Esophagus squamous epithelium (tissue), 5 donors: Measurements from ENCODE around the gene OBSCN. TPM values are rescaled to one million over a fixed set of nuclear protein-coding genes. Genes with fewer than 3 reads are reported as not detected.

Experiments
- DNase-seq: peaks from one replicate; lab custom pipeline; 2025; lab: John Stamatoyannopoulos, UW
- H3K27ac ChIP-seq, 4 donors: fragments of 200-600 bp; sonication (generic); one replicate each; pipeline ENCODE4 v1.5.1; 2016 to 2019; ENCODE audit warnings: mild to moderate bottlenecking in 1 of 4
- H3K27me3 ChIP-seq, 4 donors: fragments of 200-600 bp; sonication (generic); 1 replicate in 3 of 4; 2 replicates in 1 of 4; pipeline versions ENCODE4 v1.5.1 to v1.6.0; 2017 to 2021; ENCODE audit warnings: antibody characterized with exemption in 1 of 4
- H3K36me3 ChIP-seq, 3 donors: fragments of 200-600 bp; sonication (generic); one replicate each; pipeline ENCODE4 v1.5.1; 2016 to 2019
- H3K4me1 ChIP-seq, 3 donors: fragments of 200-600 bp; sonication (generic); one replicate each; pipeline ENCODE4 v1.5.1; 2017 to 2019
- H3K4me3 ChIP-seq, 4 donors: fragments of 200-600 bp; sonication (generic); 1 replicate in 3 of 4; 2 replicates in 1 of 4; pipeline ENCODE4 v1.5.1; 2016 to 2019; ENCODE audit warnings: mild to moderate bottlenecking in 2 of 4, moderate library complexity in 1 of 4
- H3K9me3 ChIP-seq, 3 donors: fragments of 200-600 bp; sonication (generic); one replicate each; pipeline ENCODE4 v1.5.1; 2016 to 2019
- CTCF ChIP-seq, 6 experiments: fragments of 450-650 bp in 4 of 6; fragments of 200-600 bp in 2 of 6; sonication (generic) in 2 of 6; IDR thresholded peaks; one replicate each; pipeline ENCODE4 v1.5.1; 2016 to 2019; ENCODE audit warnings: antibody characterized with exemption in 6 of 6, mild to moderate bottlenecking in 4 of 6, moderate library complexity in 4 of 6
- POLR2A ChIP-seq, 4 donors: fragments of 450-650 bp; IDR thresholded peaks; one replicate each; pipeline ENCODE4 v1.6.1; 2017; ENCODE audit warnings: antibody characterized with exemption in 4 of 4, mild to moderate bottlenecking in 4 of 4, moderate library complexity in 3 of 4
- WGBS, 2 donors: methylation state at CpG; one replicate each; pipeline ENCODE4 v1.1.5; 2018; 5-methylcytosine and 5-hydroxymethylcytosine counted together
- intact Hi-C: fragments of 100-400 bp; cut with DNase I; formaldehyde crosslinking; loops from one replicate; pipeline ENCODE4 v1.15.0; 2022
- total RNA-seq, 4 donors: library from RNA; depleted of rRNA; stranded (reverse); fragments of >200 nt; gene quantifications; one replicate each; pipeline ENCODE4 v1.1.0, GENCODE V29; 2016
- donor health status: DM: yes; HTN: yes; CAD: no.

OBSCN gene
- total RNA-seq, 4 donors from 2014 or later: 4.0 to 53.2 (median 13.8) TPM

- H3K4me3 ChIP-seq: no peak overlapping the region
- peaks cover 0 to 17% (median 0%) of the 10 kb centered on the region in 3 donors for H3K4me1 ChIP-seq
- H3K9me3 ChIP-seq: no peaks in the 10 kb centered on the region
- H3K36me3 ChIP-seq: no peaks in the 10 kb centered on the region
- WGBS, 2 donors: 57% methylated on average over 1 of the region's 15 CpGs; no CpG with 5 or more reads in 1 of the 2 donors
- no peak overlapping the region for H3K27ac ChIP-seq
- TF ChIP-seq CTCF (IDR thresholded peaks at IDR 0.05) (no peak), POLR2A (IDR thresholded peaks at IDR 0.05) (no peak)
- DNase-seq: no peak
- intact Hi-C loops: no loop called here
- peaks cover 0 to 11% (median 0%) of the 10 kb centered on the region in 4 donors for H3K27me3 ChIP-seq
Measured at GRCh38 chr1:228368801-228369607, 161.2 kb downstream of the OBSCN start.

- intact Hi-C loops: no loop called here
- TF ChIP-seq POLR2A (IDR thresholded peaks at IDR 0.05) (no peak), CTCF (IDR thresholded peaks at IDR 0.05) (no peak)
- H3K4me1 ChIP-seq: peaks cover 3 to 25% (median 4%) of the 10 kb centered on the region in 3 donors
- H3K27ac ChIP-seq: no peak overlapping the region
- H3K36me3 ChIP-seq: no peaks in the 10 kb centered on the region
- H3K4me3 ChIP-seq: no peak overlapping the region
- 86 to 92% methylated on average over 1 to 2 of the region's 18 CpGs for WGBS, 2 donors
- peaks cover 0 to 11% (median 0%) of the 10 kb centered on the region in 4 donors for H3K27me3 ChIP-seq
- no peaks in the 10 kb centered on the region for H3K9me3 ChIP-seq
- no peak for DNase-seq
Measured at GRCh38 chr1:228369608-228370438, 162.0 kb downstream of the OBSCN start.

- Histone ChIP-seq H3K27ac (no peak overlapping the region), H3K27me3 (peaks cover 0 to 9% (median 0%) of the 10 kb centered on the region in 4 donors), H3K4me3 (no peak overlapping the region), H3K4me1 (peaks cover 3 to 31% (median 9%) of the 10 kb centered on the region in 3 donors), H3K36me3 (no peaks in the 10 kb centered on the region), H3K9me3 (no peaks in the 10 kb centered on the region)
- DNase-seq: no peak
- TF ChIP-seq POLR2A (IDR thresholded peaks at IDR 0.05): no peak
- no peak for TF ChIP-seq CTCF (IDR thresholded peaks at IDR 0.05)
- WGBS, 2 donors: 96 to 100% methylated on average over 1 to 4 of the region's 10 CpGs
- intact Hi-C loops: no loop called here
Measured at GRCh38 chr1:228370439-228370940, 162.6 kb downstream of the OBSCN start.

- H3K36me3 ChIP-seq: no peaks in the 10 kb centered on the region
- WGBS, 2 donors: 63 to 72% methylated on average over 5 to 12 of the region's 50 CpGs
- H3K27me3 ChIP-seq: peaks cover 0 to 3% (median 0%) of the 10 kb centered on the region in 4 donors
- H3K27ac ChIP-seq: no peak overlapping the region
- no peak for TF ChIP-seq CTCF (IDR thresholded peaks at IDR 0.05)
- TF ChIP-seq POLR2A (IDR thresholded peaks at IDR 0.05): no peak
- intact Hi-C loops: no loop called here
- DNase-seq: no peak
- no peaks in the 10 kb centered on the region for H3K9me3 ChIP-seq
- no peak overlapping the region for H3K4me3 ChIP-seq
- H3K4me1 ChIP-seq: peaks cover 3 to 32% (median 9%) of the 10 kb centered on the region in 3 donors
Measured at GRCh38 chr1:228370941-228371740, 163.3 kb downstream of the OBSCN start.
